Stimulated activated memory B cell treated with anti-CD40 and anti-IgM and Interleukin-4, amounts not matched to agents 10 μg/mL and 1 μg/mL and 100 μg/mL, for 72 hours (primary cell): ENCODE results near the gene TUBA1C.
"Not testable (repeated sequence)": the region's sequence is repeated elsewhere in the genome, so short reads cannot be mapped to it uniquely, and the experiment has no call there.

Source experiments
- ATAC-seq: fragments of 150-1000 bp; cut with Tn5 transposase; 2 replicates; pipeline ENCODE4 v1.10.0; 2021
- H3K27ac Mint-ChIP-seq: one replicate; pipeline ENCODE4 v1.8.0; 2022; ENCODE audit warnings: mild to moderate bottlenecking, mixed read lengths
- H3K27me3 Mint-ChIP-seq: one replicate; pipeline ENCODE4 v1.8.0; 2022; ENCODE audit warnings: mixed read lengths
- H3K36me3 Mint-ChIP-seq: one replicate; pipeline ENCODE4 v1.8.0; 2022; ENCODE audit warnings: mixed read lengths
- H3K4me1 Mint-ChIP-seq: one replicate; pipeline ENCODE4 v1.8.0; 2022; ENCODE audit warnings: mixed read lengths
- H3K4me3 Mint-ChIP-seq: one replicate; pipeline ENCODE4 v1.8.0; 2022; ENCODE audit warnings: mild to moderate bottlenecking, moderate library complexity, mixed read lengths
- H3K9me3 Mint-ChIP-seq: one replicate; pipeline ENCODE4 v1.8.0; 2022; ENCODE audit warnings: mixed read lengths

The TUBA1C gene

GRCh38 chr12:49309386-49309785, 44.5 kb downstream of the TUBA1C start:
- no peaks in the 10 kb centered on the region for H3K9me3 Mint-ChIP-seq
- H3K4me3 Mint-ChIP-seq, result no peak overlapping the region
- ATAC-seq, result no peak
- peaks cover 5% of the 10 kb centered on the region for H3K4me1 Mint-ChIP-seq
- no peaks in the 10 kb centered on the region for H3K36me3 Mint-ChIP-seq
- peaks cover 63% of the 10 kb centered on the region for H3K27me3 Mint-ChIP-seq
- H3K27ac Mint-ChIP-seq, result no peak overlapping the region

- H3K4me1 Mint-ChIP-seq, H3K27ac Mint-ChIP-seq, H3K4me3 Mint-ChIP-seq, H3K9me3 Mint-ChIP-seq, ATAC-seq, H3K36me3 Mint-ChIP-seq: not testable (repeated sequence)
- peaks cover 52% of the 10 kb centered on the region for H3K27me3 Mint-ChIP-seq
Measured at GRCh38 chr12:49310451-49311000, 45.6 kb downstream of the TUBA1C start.

GRCh38 chr12:49314811-49315210, 49.9 kb downstream of the TUBA1C start:
- Mint-ChIP-seq H3K9me3 (no peaks in the 10 kb centered on the region), H3K27me3 (peaks cover 16% of the 10 kb centered on the region), H3K36me3 (no peaks in the 10 kb centered on the region), H3K4me3 (no peak overlapping the region), H3K4me1 (no peaks in the 10 kb centered on the region), H3K27ac (no peak overlapping the region)
- ATAC-seq, result no peak

- not testable (repeated sequence) for H3K36me3 Mint-ChIP-seq, H3K4me3 Mint-ChIP-seq, ATAC-seq, H3K27ac Mint-ChIP-seq, H3K27me3 Mint-ChIP-seq, H3K4me1 Mint-ChIP-seq, H3K9me3 Mint-ChIP-seq
Measured at GRCh38 chr12:49317118-49317517, 52.2 kb downstream of the TUBA1C start.

GRCh38 chr12:49320411-49321103, 55.7 kb downstream of the TUBA1C start:
- H3K36me3 Mint-ChIP-seq, H3K27me3 Mint-ChIP-seq, ATAC-seq, H3K9me3 Mint-ChIP-seq, H3K27ac Mint-ChIP-seq: not testable (repeated sequence)
- Mint-ChIP-seq H3K4me1 (peaks cover 21% of the 10 kb centered on the region), H3K4me3 (peak overlapping the region; percentile 22)

GRCh38 chr12:49322367-49322707, 57.5 kb downstream of the TUBA1C start:
- Mint-ChIP-seq H3K4me3 (peak overlapping the region; percentile 89), H3K27me3 (no peaks in the 10 kb centered on the region), H3K4me1 (peaks cover 21% of the 10 kb centered on the region), H3K36me3 (no peaks in the 10 kb centered on the region), H3K9me3 (no peaks in the 10 kb centered on the region), H3K27ac (peak overlapping the region; percentile 73)
- ATAC-seq, result no peak

GRCh38 chr12:49322708-49323523, 58.0 kb downstream of the TUBA1C start, which contains the start of gene TROAP:
TSS of gene TROAP (plus strand) at chr12:49323255. CDS start at chr12:49323609, 354 bp downstream.
- Mint-ChIP-seq H3K36me3 (no peaks in the 10 kb centered on the region), H3K9me3 (no peaks in the 10 kb centered on the region), H3K27me3 (no peaks in the 10 kb centered on the region), H3K4me1 (peaks cover 21% of the 10 kb centered on the region), H3K27ac (peak within 1 kb of the TSS; percentile 73), H3K4me3 (peak within 1 kb of the TSS; percentile 89)
- peak; percentile 99 for ATAC-seq

GRCh38 chr12:49323524-49324097, 58.7 kb downstream of the TUBA1C start:
- Mint-ChIP-seq H3K36me3 (no peaks in the 10 kb centered on the region), H3K4me3 (peak overlapping the region; percentile 89), H3K27me3 (no peaks in the 10 kb centered on the region), H3K4me1 (peaks cover 21% of the 10 kb centered on the region), H3K9me3 (no peaks in the 10 kb centered on the region), H3K27ac (peak overlapping the region; percentile 73)
- ATAC-seq, result no peak
